ENCODE data around the gene GPA33. TPM values are rescaled to one million over a fixed set of nuclear protein-coding genes. Genes with fewer than 3 reads are reported as not detected.

Gene GPA33
- total RNA-seq, 3 donors from 2014 or later (not counting 1 experiment from before 2014, with no cell fraction given), result 2.9 to 4.6 (median 4.5) TPM

- Histone ChIP-seq H3K9me3 (ENCODE audit: control insufficient read depth, insufficient read depth, low read length) (no peaks in the 10 kb centered on the region), H3K27ac (ENCODE audit: low read length) (no peak overlapping the region), H3K27me3 (ENCODE audit: control insufficient read depth, insufficient read depth, low read length) (no peaks in the 10 kb centered on the region), H3K4me1 (ENCODE audit: control insufficient read depth, insufficient read depth, low read length) (no peaks in the 10 kb centered on the region), H3K4me3 (ENCODE audit: low read length) (no peak overlapping the region), H3K36me3 (ENCODE audit: control insufficient read depth, insufficient read depth, low read length) (no peaks in the 10 kb centered on the region)
- 92% methylated on average over 6 of the region's 6 CpGs for WGBS (ENCODE audit: insufficient coverage)
- no peak overlapping the region for H3K27ac Mint-ChIP-seq
- H3K4me3 Mint-ChIP-seq, result no peak overlapping the region
- no peak for DNase-seq
- TF ChIP-seq CTCF (IDR thresholded peaks at IDR 0.05), result no peak
- no peaks in the 10 kb centered on the region for H3K9me3 Mint-ChIP-seq
- peaks cover 28 to 59% of the 10 kb centered on the region in 2 donors for H3K27me3 Mint-ChIP-seq (ENCODE audit: low read depth in 2 of 2)
- intact Hi-C loops (cut with micrococcal nuclease), result no loop called here
- H3K4me1 Mint-ChIP-seq, result no peaks in the 10 kb centered on the region
- no peak for ATAC-seq
- no peaks in the 10 kb centered on the region for H3K36me3 Mint-ChIP-seq
Measured at GRCh38 chr1:167137332-167137781, 47.2 kb upstream of the GPA33 start.

- WGBS (ENCODE audit: insufficient coverage), result 95% methylated on average over 2 of the region's 2 CpGs
- no peaks in the 10 kb centered on the region for H3K9me3 Mint-ChIP-seq
Measured at GRCh38 chr1:167136806-167137205, 46.6 kb upstream of the GPA33 start.

GRCh38 chr1:167136191-167136614 lies 46.0 kb upstream of the GPA33 start:
- no peak overlapping the region for H3K27ac ChIP-seq (ENCODE audit: low read length)
- no peaks in the 10 kb centered on the region for H3K9me3 Mint-ChIP-seq
- no peak overlapping the region for H3K27ac Mint-ChIP-seq
- no peak for ATAC-seq
- H3K36me3 ChIP-seq (ENCODE audit: control insufficient read depth, insufficient read depth, low read length), result no peaks in the 10 kb centered on the region
- H3K27me3 ChIP-seq (ENCODE audit: control insufficient read depth, insufficient read depth, low read length), result no peaks in the 10 kb centered on the region
- 71% methylated on average over 2 of the region's 2 CpGs for WGBS (ENCODE audit: insufficient coverage)
- TF ChIP-seq CTCF (IDR thresholded peaks at IDR 0.05), result no peak
- H3K9me3 ChIP-seq (ENCODE audit: control insufficient read depth, insufficient read depth, low read length), result no peaks in the 10 kb centered on the region
- intact Hi-C loops (cut with micrococcal nuclease), result no loop called here
- H3K4me1 Mint-ChIP-seq, result no peaks in the 10 kb centered on the region
- no peak overlapping the region for H3K4me3 Mint-ChIP-seq
- no peaks in the 10 kb centered on the region for H3K36me3 Mint-ChIP-seq
- H3K4me3 ChIP-seq (ENCODE audit: low read length), result no peak overlapping the region
- peaks cover 31 to 52% of the 10 kb centered on the region in 2 donors for H3K27me3 Mint-ChIP-seq (ENCODE audit: low read depth in 2 of 2)
- DNase-seq, result no peak
- H3K4me1 ChIP-seq (ENCODE audit: control insufficient read depth, insufficient read depth, low read length), result no peaks in the 10 kb centered on the region

More at GRCh38 chr1:167136806-167137205, 46.6 kb upstream of the GPA33 start:
- no peaks in the 10 kb centered on the region for H3K9me3 ChIP-seq (ENCODE audit: control insufficient read depth, insufficient read depth, low read length)
- Mint-ChIP-seq H3K4me1 (no peaks in the 10 kb centered on the region), H3K27ac (no peak overlapping the region), H3K36me3 (no peaks in the 10 kb centered on the region), H3K4me3 (no peak overlapping the region), H3K27me3 (ENCODE audit: low read depth in 2 of 2) (peaks cover 31 to 57% of the 10 kb centered on the region in 2 donors)
- DNase-seq (no peak), ATAC-seq (no peak)
- H3K27ac ChIP-seq (ENCODE audit: low read length), result no peak overlapping the region
- H3K4me1 ChIP-seq (ENCODE audit: control insufficient read depth, insufficient read depth, low read length), result no peaks in the 10 kb centered on the region
- no peak for TF ChIP-seq CTCF (IDR thresholded peaks at IDR 0.05)
- H3K4me3 ChIP-seq (ENCODE audit: low read length), result no peak overlapping the region
- intact Hi-C loops (cut with micrococcal nuclease), result no loop called here
- H3K36me3 ChIP-seq (ENCODE audit: control insufficient read depth, insufficient read depth, low read length), result no peaks in the 10 kb centered on the region
- no peaks in the 10 kb centered on the region for H3K27me3 ChIP-seq (ENCODE audit: control insufficient read depth, insufficient read depth, low read length)

- H3K4me3 Mint-ChIP-seq, result no peak overlapping the region
- H3K4me1 Mint-ChIP-seq, result no peaks in the 10 kb centered on the region
- H3K36me3 Mint-ChIP-seq, result no peaks in the 10 kb centered on the region
- no peak for TF ChIP-seq CTCF (IDR thresholded peaks at IDR 0.05)
- intact Hi-C loops (cut with micrococcal nuclease), result no loop called here
- no peak overlapping the region for H3K27ac Mint-ChIP-seq
- Histone ChIP-seq H3K4me3 (ENCODE audit: low read length) (no peak overlapping the region), H3K4me1 (ENCODE audit: control insufficient read depth, insufficient read depth, low read length) (no peaks in the 10 kb centered on the region), H3K36me3 (ENCODE audit: control insufficient read depth, insufficient read depth, low read length) (no peaks in the 10 kb centered on the region), H3K9me3 (ENCODE audit: control insufficient read depth, insufficient read depth, low read length) (no peaks in the 10 kb centered on the region), H3K27ac (ENCODE audit: low read length) (no peak overlapping the region), H3K27me3 (ENCODE audit: control insufficient read depth, insufficient read depth, low read length) (no peaks in the 10 kb centered on the region)
- DNase-seq (no peak), ATAC-seq (no peak)
- no peaks in the 10 kb centered on the region for H3K9me3 Mint-ChIP-seq
- WGBS (ENCODE audit: insufficient coverage), result 95% methylated on average over 2 of the region's 4 CpGs
- H3K27me3 Mint-ChIP-seq (ENCODE audit: low read depth in 2 of 2), result peaks cover 28 to 49% of the 10 kb centered on the region in 2 donors
Measured at GRCh38 chr1:167135281-167135840, 45.2 kb upstream of the GPA33 start.
